ENCODE results near the gene DLGAP1.

The DLGAP1 gene

DNA sequence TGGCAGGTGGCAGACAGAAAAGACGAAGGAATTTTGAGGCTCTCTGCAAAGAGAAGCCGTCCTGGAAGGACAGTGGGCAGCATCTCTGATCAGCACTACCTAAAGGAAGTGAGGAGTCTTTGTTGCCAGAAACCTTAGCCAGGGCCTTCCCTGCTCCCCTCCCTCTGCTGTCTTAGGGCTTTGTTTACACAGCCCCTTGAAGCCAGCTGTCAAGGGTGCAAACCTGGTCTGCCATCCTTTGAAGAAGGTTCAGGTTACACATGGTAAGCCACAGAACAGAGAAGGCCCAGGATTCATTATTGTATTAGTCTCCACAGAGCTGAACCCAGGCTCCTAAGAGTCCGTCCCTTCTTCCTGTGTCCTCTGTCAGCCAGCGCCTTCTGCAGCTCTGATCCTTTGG lies 648.5 kb downstream of the DLGAP1 start:
- no peaks in the 10 kb centered on the region for H3K9me3 ChIP-seq (ENCODE audit: control insufficient read depth, insufficient read depth, low read depth, low read length)
- no peak overlapping the region for H3K4me3 ChIP-seq (ENCODE audit: low read depth, low read length)
- CTCF ChIA-PET: interaction anchor here (0.6 to 1.0 kb wide), 2 partner anchors 13 to 36 kb away, joined by 3 read pairs; no protein-coding TSS in a partner anchor
- POLR2A ChIA-PET: no interaction called here
- no peak for TF ChIP-seq GFI1B (tag by site-specific recombination; IDR thresholded peaks at IDR 0.05)
- no peak for TF ChIP-seq FEZF1 (tag by site-specific recombination; IDR thresholded peaks at IDR 0.05)
- TF ChIP-seq GLIS1 (tag by site-specific recombination; IDR thresholded peaks at IDR 0.05): peak; percentile 69; the same call in 1 of the 2 replicates
- H3K27ac ChIP-seq (ENCODE audit: extremely low read depth, low read depth, low read length): no peak overlapping the region
- H3K4me1 ChIP-seq (ENCODE audit: control insufficient read depth, insufficient read depth, low read length): no peaks in the 10 kb centered on the region
- H3K36me3 ChIP-seq (ENCODE audit: control insufficient read depth in 2 of 2, insufficient read depth in 1 of 2, low read length in 2 of 2): no peaks in the 10 kb centered on the region

- no peaks in the 10 kb centered on the region for H3K36me3 ChIP-seq (ENCODE audit: control insufficient read depth in 2 of 2, insufficient read depth in 1 of 2, low read length in 2 of 2)
- POLR2A ChIA-PET: interaction anchor here (0.6 kb wide), 1 partner anchor 485 kb away, joined by 3 read pairs; no protein-coding TSS in a partner anchor
- H3K27ac ChIP-seq (ENCODE audit: extremely low read depth, low read depth, low read length): no peak overlapping the region
- CTCF ChIA-PET: interaction anchor here (0.9 to 1.3 kb wide), 3 partner anchors 11 to 190 kb away, joined by 3 read pairs; no protein-coding TSS in a partner anchor
- H3K4me1 ChIP-seq (ENCODE audit: control insufficient read depth, insufficient read depth, low read length): no peaks in the 10 kb centered on the region
- no peak overlapping the region for H3K4me3 ChIP-seq (ENCODE audit: low read depth, low read length)
- no peak for TF ChIP-seq SP3 (tag by site-specific recombination; IDR thresholded peaks at IDR 0.05)
- no peak for TF ChIP-seq ZNF223 (tag by site-specific recombination; IDR thresholded peaks at IDR 0.05)
- TF ChIP-seq ZNF776 (tag by site-specific recombination; IDR thresholded peaks at IDR 0.05; ENCODE audit: borderline replicate concordance): no peak
- TF ChIP-seq YY2 (tag by site-specific recombination; IDR thresholded peaks at IDR 0.05): no peak
- TF ChIP-seq, protein P1, sequence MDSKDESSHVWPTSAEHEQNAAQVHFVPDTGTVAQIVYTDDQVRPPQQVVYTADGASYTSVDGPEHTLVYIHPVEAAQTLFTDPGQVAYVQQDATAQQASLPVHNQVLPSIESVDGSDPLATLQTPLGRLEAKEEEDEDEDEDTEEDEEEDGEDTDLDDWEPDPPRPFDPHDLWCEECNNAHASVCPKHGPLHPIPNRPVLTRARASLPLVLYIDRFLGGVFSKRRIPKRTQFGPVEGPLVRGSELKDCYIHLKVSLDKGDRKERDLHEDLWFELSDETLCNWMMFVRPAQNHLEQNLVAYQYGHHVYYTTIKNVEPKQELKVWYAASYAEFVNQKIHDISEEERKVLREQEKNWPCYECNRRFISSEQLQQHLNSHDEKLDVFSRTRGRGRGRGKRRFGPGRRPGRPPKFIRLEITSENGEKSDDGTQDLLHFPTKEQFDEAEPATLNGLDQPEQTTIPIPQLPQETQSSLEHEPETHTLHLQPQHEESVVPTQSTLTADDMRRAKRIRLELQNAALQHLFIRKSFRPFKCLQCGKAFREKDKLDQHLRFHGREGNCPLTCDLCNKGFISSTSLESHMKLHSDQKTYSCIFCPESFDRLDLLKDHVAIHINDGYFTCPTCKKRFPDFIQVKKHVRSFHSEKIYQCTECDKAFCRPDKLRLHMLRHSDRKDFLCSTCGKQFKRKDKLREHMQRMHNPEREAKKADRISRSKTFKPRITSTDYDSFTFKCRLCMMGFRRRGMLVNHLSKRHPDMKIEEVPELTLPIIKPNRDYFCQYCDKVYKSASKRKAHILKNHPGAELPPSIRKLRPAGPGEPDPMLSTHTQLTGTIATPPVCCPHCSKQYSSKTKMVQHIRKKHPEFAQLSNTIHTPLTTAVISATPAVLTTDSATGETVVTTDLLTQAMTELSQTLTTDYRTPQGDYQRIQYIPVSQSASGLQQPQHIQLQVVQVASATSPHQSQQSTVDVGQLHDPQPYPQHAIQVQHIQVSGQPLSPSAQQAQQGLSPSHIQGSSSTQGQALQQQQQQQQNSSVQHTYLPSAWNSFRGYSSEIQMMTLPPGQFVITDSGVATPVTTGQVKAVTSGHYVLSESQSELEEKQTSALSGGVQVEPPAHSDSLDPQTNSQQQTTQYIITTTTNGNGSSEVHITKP (tag by site-specific recombination; IDR thresholded peaks at IDR 0.05): no peak
- no peak for TF ChIP-seq ZNF768 (tag by site-specific recombination; IDR thresholded peaks at IDR 0.05)
- no peak for TF ChIP-seq ZNF175 (tag by site-specific recombination; IDR thresholded peaks at IDR 0.05)
- no peak for TF ChIP-seq PRDM1 (tag by site-specific recombination; IDR thresholded peaks at IDR 0.05)
- TF ChIP-seq OSR2 (tag by site-specific recombination; IDR thresholded peaks at IDR 0.05): no peak
- no peaks in the 10 kb centered on the region for H3K9me3 ChIP-seq (ENCODE audit: control insufficient read depth, insufficient read depth, low read depth, low read length)
Measured at GRCh38 chr18:3804336-3804735, 650.8 kb downstream of the DLGAP1 start.

- no peaks in the 10 kb centered on the region for H3K36me3 ChIP-seq (ENCODE audit: control insufficient read depth in 2 of 2, insufficient read depth in 1 of 2, low read length in 2 of 2)
- TF ChIP-seq GLI4 (tag by site-specific recombination; IDR thresholded peaks at IDR 0.05): no peak
- TF ChIP-seq ZNF394 (tag by site-specific recombination; IDR thresholded peaks at IDR 0.05; ENCODE audit: borderline replicate concordance): no peak
- no peak for TF ChIP-seq ZNF792 (tag by site-specific recombination; IDR thresholded peaks at IDR 0.05)
- no peak for TF ChIP-seq ELK4 (IDR thresholded peaks at IDR 0.05; ENCODE audit: borderline replicate concordance, low read depth, low read length)
- no peak for TF ChIP-seq IKZF3 (tag by site-specific recombination; IDR thresholded peaks at IDR 0.05)
- TF ChIP-seq SCRT1 (tag by site-specific recombination; IDR thresholded peaks at IDR 0.05; ENCODE audit: borderline replicate concordance): no peak
- no peak overlapping the region for H3K4me3 ChIP-seq (ENCODE audit: low read depth, low read length)
- POLR2A ChIA-PET: interaction anchor here (1.2 kb wide), 1 partner anchor 9 kb away, joined by 4 read pairs; no protein-coding TSS in a partner anchor
- no peaks in the 10 kb centered on the region for H3K4me1 ChIP-seq (ENCODE audit: control insufficient read depth, insufficient read depth, low read length)
- no peak overlapping the region for H3K27ac ChIP-seq (ENCODE audit: extremely low read depth, low read depth, low read length)
- no peaks in the 10 kb centered on the region for H3K9me3 ChIP-seq (ENCODE audit: control insufficient read depth, insufficient read depth, low read depth, low read length)
- CTCF ChIA-PET: interaction anchor here (0.9 to 2.0 kb wide), 2 partner anchors 33 to 67 kb away, joined by 5 to 8 read pairs; no protein-coding TSS in a partner anchor
Measured at GRCh38 chr18:3803350-3803749, 651.8 kb downstream of the DLGAP1 start.
